ENCODE data around the gene PCIF1.

Gene PCIF1

GRCh38 chr20:45905505-45906079 is 28.9 kb upstream of the PCIF1 start:
- no peak for DNase-seq

- DNase-seq: no peak
These were observed 27.1 kb upstream of the PCIF1 start for GRCh38 chr20:45907219-45907948.

GRCh38 chr20:45908084-45908483 is 26.4 kb upstream of the PCIF1 start:
- DNase-seq: no peak

GRCh38 chr20:45909336-45909808 is 25.1 kb upstream of the PCIF1 start:
- no peak for DNase-seq

GRCh38 chr20:45909817-45910669 is 24.4 kb upstream of the PCIF1 start:
- DNase-seq: no peak

GRCh38 chr20:45910670-45911485 is 23.6 kb upstream of the PCIF1 start:
- peak; percentile 34 for DNase-seq

GRCh38 chr20:45911486-45912343 is 22.8 kb upstream of the PCIF1 start, which contains the start of gene PLTP:
Gene PLTP (minus strand): TSS chr20:45912155. CDS start chr20:45911452, 703 bp downstream.
- peak; percentile 54 for DNase-seq

- DNase-seq: no peak
These were observed 22.2 kb upstream of the PCIF1 start for GRCh38 chr20:45912344-45912682.

GRCh38 chr20:45913116-45913515 is 21.4 kb upstream of the PCIF1 start:
- no peak for DNase-seq

GRCh38 chr20:45917790-45918141 is 16.7 kb upstream of the PCIF1 start:
- DNase-seq: no peak

GRCh38 chr20:45918182-45918737 is 16.2 kb upstream of the PCIF1 start:
- DNase-seq: no peak

- no peak for DNase-seq
These were observed 15.5 kb upstream of the PCIF1 start for GRCh38 chr20:45918779-45919537.

- DNase-seq: no peak
These were observed 14.7 kb upstream of the PCIF1 start for GRCh38 chr20:45919542-45920399.

GRCh38 chr20:45920462-45921336 is 13.8 kb upstream of the PCIF1 start:
- no peak for DNase-seq

- no peak for DNase-seq
These were observed 12.9 kb upstream of the PCIF1 start for GRCh38 chr20:45921337-45922189.

GRCh38 chr20:45924391-45925261 is 9.9 kb upstream of the PCIF1 start:
- DNase-seq: no peak
